HUES64 (cell line): ENCODE measurements around the gene CHST14. TPM values are rescaled to one million over a fixed set of nuclear protein-coding genes. Genes with fewer than 3 reads are reported as not detected.

Source experiments
- H3K27ac ChIP-seq: 2 replicates; pipeline ENCODE4 v1.7.0; 2013; ENCODE audit warnings: low read depth, low read length, inconsistent platforms
- H3K27me3 ChIP-seq: 2 replicates; pipeline ENCODE4 v1.6.1; 2013; ENCODE audit warnings: mild to moderate bottlenecking, low read length; ENCODE audit not compliant: insufficient read depth
- H3K36me3 ChIP-seq: 2 replicates; pipeline ENCODE4 v1.6.1; 2013; ENCODE audit warnings: mild to moderate bottlenecking, low read length; ENCODE audit not compliant: insufficient read depth
- H3K4me1 ChIP-seq: 2 replicates; pipeline ENCODE4 v1.6.1; 2013; ENCODE audit warnings: mild to moderate bottlenecking, low read length, moderate library complexity; ENCODE audit not compliant: insufficient read depth
- H3K4me3 ChIP-seq: 2 replicates; pipeline ENCODE4 v1.5.1; 2013; ENCODE audit warnings: mild to moderate bottlenecking, low read length, moderate library complexity
- H3K9ac ChIP-seq: 2 replicates; pipeline ENCODE4 v1.6.1; 2013; ENCODE audit warnings: mild to moderate bottlenecking, low read depth, low read length
- H3K9me3 ChIP-seq: 2 replicates; pipeline ENCODE4 v1.6.1; 2013; ENCODE audit warnings: low read depth, low read length; ENCODE audit not compliant: insufficient read depth
- WGBS: fragments of 150-250, 120-280 bp; methylation state at CpG from one replicate; pipeline ENCODE4 v1.1.7; 2013; ENCODE audit warnings: missing lambda C conversion rate; 5-methylcytosine and 5-hydroxymethylcytosine counted together
- polyA plus RNA-seq, 2 experiments: library from polyadenylated mRNA; stranded (reverse); fragments of 50-300 nt; gene quantifications; one replicate each; pipeline ENCODE4 v1.2.3, GENCODE V29; 2013

Gene CHST14, protein sequence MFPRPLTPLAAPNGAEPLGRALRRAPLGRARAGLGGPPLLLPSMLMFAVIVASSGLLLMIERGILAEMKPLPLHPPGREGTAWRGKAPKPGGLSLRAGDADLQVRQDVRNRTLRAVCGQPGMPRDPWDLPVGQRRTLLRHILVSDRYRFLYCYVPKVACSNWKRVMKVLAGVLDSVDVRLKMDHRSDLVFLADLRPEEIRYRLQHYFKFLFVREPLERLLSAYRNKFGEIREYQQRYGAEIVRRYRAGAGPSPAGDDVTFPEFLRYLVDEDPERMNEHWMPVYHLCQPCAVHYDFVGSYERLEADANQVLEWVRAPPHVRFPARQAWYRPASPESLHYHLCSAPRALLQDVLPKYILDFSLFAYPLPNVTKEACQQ
- polyA plus RNA-seq (2013, experiment 1 of 2), result 15.0 TPM
- 18.5 TPM for polyA plus RNA-seq (2013, experiment 2 of 2)

DNA sequence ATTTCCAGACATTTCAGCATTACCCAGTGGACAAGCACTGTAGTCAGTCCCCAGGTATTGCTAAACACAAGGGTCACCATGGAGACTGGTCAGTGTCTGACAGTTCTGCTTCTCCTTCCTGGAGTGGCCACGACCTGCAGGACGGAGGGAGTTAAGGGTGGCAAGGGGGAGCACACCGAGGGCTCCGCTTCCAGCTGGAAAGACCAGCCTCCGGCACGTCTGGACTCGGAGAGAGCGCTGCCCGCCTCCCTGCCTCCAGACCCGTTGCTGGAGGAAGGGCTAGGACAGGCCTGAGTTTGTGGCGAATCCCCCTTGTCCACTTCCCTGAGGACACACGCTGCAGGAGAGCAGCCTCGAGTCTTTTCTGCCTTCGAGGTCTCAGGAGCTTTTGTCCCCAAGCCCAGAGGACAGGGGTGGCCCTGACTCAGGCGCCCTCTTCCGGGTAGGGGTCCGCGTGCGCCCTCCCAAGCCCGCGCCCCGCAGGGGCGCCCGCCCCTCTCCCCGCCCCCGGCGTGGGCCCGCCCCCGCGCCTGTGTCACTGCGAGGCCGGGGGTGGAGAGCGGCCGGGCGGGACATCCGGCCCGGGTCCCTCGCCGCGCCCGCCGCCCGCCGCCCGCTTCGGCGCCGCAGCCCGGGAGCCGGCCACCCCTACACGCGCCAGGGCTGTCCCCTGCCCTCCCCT lies at the start of gene CHST14:
CHST14 (plus strand) TSS at position 562 of the 682 bp plus-strand sequence. CDS start 230 bp downstream, outside the sequence.
- peaks cover 7% of the 10 kb centered on the region; the same call in 1 of the 2 replicates for H3K4me1 ChIP-seq
- H3K36me3 ChIP-seq, result peaks cover 26% of the 10 kb centered on the region
- H3K27ac ChIP-seq, result peak within 1 kb of the TSS; percentile 57; the same call in 1 of the 2 replicates
- H3K4me3 ChIP-seq, result peak within 1 kb of the TSS; percentile 83
- H3K9ac ChIP-seq, result peak within 1 kb of the TSS; percentile 83
- H3K9me3 ChIP-seq, result no peaks in the 10 kb centered on the region
- peaks cover 10% of the 10 kb centered on the region; the same call in 1 of the 2 replicates for H3K27me3 ChIP-seq
- WGBS, result 3% methylated on average over 50 of the region's 52 CpGs

DNA sequence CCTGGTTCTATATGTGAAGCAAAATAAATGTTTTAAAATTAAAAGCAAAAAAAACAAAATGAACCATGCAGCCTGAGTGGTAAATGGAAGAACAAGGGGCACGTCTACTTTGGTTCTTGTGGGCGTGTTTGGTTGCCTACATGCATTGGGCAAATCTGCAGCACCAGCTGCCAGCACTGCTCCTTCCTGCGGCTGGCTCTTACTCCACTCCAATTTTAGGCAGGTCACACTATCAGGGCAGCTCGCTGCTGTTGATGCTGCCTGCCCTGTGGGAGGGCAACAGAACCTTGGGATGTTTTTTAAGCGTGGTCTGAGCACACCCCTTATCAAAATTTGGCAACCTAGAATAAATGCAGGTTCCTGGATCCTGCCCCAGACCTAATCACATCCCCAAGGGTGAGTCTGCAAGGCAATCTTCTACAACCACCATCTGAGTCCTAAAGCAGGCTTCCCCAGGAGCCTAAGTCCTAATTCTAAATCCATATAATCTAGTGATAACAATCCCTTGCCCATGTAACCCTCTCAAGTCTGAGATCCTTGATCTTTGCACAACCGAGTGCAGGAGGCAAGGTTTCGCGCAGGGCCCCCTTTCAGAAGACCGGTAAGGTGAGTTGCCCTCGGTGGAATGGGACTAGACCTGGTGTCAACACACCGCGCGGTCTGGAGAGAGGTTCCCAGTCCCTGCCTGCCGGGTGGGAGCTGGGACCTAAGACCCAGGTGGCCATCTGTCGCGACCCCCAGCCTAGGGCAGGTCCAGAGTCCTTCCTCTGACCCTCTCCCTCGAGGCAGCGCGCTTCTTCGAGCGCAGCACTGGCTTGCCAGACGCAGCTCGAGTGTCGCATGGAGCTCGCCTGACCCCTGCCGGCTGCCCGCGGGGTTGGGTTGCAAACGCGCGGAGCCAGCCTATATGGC lies 49.3 kb upstream of the CHST14 start:
- H3K4me3 ChIP-seq, result peak overlapping the region; percentile 36; the same call in 1 of the 2 replicates

DNA sequence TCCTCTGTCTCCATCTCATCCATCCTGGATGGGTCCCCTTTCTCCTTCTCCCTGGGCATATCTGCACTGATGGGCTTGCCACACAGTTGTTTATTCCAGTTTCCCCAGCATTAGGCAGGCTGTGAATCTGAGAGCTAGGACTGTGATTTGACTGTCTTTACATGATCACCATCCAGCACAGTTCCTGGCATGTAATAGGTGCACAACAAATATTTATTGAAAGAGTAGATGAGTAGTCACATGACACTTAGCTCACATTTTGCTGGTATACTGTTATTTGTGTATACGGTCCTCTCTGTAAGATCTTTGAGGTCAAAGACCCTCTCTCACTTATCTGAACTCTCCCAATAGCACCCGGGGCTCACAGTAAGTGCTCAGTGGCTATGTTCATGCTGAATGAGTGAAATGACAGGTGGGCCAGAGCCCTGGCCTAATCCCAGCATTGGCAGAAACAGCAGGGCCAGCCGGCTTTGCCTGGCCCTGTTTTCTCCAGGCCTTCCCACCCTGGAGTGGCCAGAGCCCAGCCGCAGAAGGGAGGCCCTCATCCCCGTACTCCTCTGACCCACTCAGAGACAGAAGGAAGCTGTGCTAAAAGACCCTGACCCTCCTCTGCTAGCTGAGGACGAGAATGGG lies 46.2 kb upstream of the CHST14 start:
- no peaks in the 10 kb centered on the region for H3K9me3 ChIP-seq
- H3K4me3 ChIP-seq, result no peak overlapping the region
- WGBS, result 91% methylated on average over 6 of the region's 6 CpGs
- H3K27me3 ChIP-seq, result peaks cover 6% of the 10 kb centered on the region
- no peak overlapping the region for H3K27ac ChIP-seq
- H3K9ac ChIP-seq, result no peak overlapping the region
- peaks cover 13% of the 10 kb centered on the region for H3K4me1 ChIP-seq
- no peaks in the 10 kb centered on the region for H3K36me3 ChIP-seq

More for the DNA sequence above, 49.3 kb upstream of the CHST14 start:
- 16% methylated on average over 31 of the region's 31 CpGs for WGBS
- no peak overlapping the region for H3K9ac ChIP-seq
- peaks cover 6% of the 10 kb centered on the region for H3K27me3 ChIP-seq
- no peaks in the 10 kb centered on the region for H3K9me3 ChIP-seq
- H3K27ac ChIP-seq, result no peak overlapping the region
- H3K36me3 ChIP-seq, result peaks cover 17% of the 10 kb centered on the region
- 0 out of 2 replicates have a peak, but pooled peaks cover 4% of the 10 kb centered on the region for H3K4me1 ChIP-seq

DNA sequence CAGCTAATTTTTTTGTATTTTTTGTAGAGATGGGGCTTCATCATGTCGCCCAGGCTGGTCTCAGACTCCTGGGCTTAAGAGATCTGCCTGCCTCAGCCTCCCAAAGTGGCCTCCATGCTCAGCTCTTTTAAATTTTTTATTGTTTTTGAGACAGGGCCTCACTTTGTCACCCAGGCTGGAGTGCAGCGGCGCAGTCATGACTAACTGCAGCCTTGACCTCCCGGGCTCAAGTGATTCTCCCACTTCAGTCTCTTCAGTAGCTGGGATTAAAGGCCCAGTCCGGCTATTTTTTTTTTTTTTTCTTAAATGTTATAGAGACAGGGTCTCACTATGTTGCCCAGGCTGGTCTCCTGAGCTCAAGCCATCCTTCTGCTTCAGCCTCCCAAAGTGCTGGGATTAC lies 45.1 kb upstream of the CHST14 start:
- Histone ChIP-seq H3K9ac (no peak overlapping the region), H3K4me3 (no peak overlapping the region), H3K4me1 (peaks cover 14% of the 10 kb centered on the region), H3K36me3 (no peaks in the 10 kb centered on the region), H3K27me3 (peaks cover 6% of the 10 kb centered on the region), H3K9me3 (no peaks in the 10 kb centered on the region), H3K27ac (no peak overlapping the region)
- 93% methylated on average over 5 of the region's 5 CpGs for WGBS

DNA sequence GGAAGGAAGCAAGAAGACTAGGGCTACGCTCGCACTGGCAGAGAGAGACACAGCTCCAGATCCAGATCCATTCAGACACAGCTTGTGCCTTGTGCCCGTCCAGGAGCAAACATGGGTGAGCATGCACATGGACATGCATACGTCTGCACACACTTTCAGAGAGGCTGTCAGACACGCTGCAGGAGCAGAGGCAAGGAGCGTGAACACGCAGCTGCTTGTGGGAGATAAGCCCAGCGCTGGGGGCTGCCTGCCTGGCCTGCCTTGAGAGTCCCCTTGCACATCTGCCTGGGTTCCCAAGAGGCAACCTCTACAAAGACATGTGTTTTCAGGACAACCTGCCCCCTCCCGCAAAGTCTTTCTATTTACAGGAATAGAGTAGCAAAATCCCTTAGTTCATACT lies 43.6 kb upstream of the CHST14 start:
- WGBS, result 95% methylated on average over 9 of the region's 9 CpGs
- H3K4me1 ChIP-seq, result peaks cover 9% of the 10 kb centered on the region
- H3K27me3 ChIP-seq, result no peaks in the 10 kb centered on the region
- H3K36me3 ChIP-seq, result no peaks in the 10 kb centered on the region
- no peaks in the 10 kb centered on the region for H3K9me3 ChIP-seq
- H3K27ac ChIP-seq, result no peak overlapping the region
- H3K9ac ChIP-seq, result no peak overlapping the region
- no peak overlapping the region for H3K4me3 ChIP-seq

DNA sequence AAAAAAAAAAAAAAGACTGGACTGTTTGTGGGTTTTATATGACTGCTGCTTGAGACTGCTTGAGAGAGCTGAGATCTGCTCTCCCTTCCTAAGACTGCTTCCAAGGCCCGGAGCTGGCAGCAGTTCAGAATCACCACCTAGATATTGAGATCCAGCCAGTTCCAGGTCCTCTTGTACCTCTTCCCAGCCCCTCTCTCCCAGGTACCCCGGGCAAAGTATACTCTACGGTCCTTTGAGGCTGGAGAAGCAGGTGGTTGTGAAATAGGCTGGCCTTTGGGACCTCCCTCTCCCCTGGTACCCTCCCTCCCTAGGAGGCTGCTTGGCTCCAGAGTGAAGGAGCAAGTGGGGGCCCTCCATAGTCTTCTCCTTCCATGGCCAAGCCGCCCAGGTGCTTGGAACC lies 42.6 kb upstream of the CHST14 start:
- Histone ChIP-seq H3K4me1 (peaks cover 9% of the 10 kb centered on the region), H3K36me3 (no peaks in the 10 kb centered on the region), H3K27me3 (peaks cover 9% of the 10 kb centered on the region), H3K27ac (no peak overlapping the region), H3K9ac (no peak overlapping the region), H3K9me3 (no peaks in the 10 kb centered on the region), H3K4me3 (no peak overlapping the region)
- WGBS, result 90% methylated on average over 4 of the region's 4 CpGs

DNA sequence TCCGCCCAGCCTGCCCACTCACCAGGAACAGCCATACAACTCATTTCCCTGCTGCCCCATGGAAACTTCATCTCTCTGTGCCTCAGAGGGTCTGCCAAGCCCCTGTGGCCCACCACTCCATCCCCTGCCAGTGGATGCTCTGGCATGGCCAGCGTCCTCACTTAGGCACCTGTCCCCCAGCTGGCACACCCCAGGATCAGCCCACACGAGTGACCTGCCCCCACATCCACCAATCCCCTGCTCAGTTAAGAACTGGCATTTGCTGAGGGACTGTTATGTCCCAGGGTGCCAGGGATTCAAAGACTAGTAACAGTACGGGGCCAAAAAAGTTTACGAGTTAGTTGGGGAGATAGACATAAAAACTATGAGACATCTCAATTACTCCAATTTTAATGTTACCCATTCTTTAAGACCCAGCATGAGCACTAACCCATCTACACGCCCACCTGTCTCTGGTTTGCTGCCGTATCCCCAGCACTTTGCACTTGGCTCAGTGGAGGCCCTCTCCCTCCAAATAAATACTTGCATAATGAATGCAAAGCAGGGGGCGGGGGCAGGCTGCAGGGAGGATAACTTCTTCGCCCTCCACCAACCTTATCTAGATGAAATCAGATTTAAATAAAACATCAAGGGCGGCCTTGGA lies 41.6 kb upstream of the CHST14 start:
- Histone ChIP-seq H3K27me3 (peaks cover 19% of the 10 kb centered on the region), H3K9ac (no peak overlapping the region), H3K9me3 (no peaks in the 10 kb centered on the region), H3K4me3 (no peak overlapping the region), H3K36me3 (no peaks in the 10 kb centered on the region), H3K27ac (no peak overlapping the region), H3K4me1 (peaks cover 9% of the 10 kb centered on the region)
- 80% methylated on average over 9 of the region's 10 CpGs for WGBS

DNA sequence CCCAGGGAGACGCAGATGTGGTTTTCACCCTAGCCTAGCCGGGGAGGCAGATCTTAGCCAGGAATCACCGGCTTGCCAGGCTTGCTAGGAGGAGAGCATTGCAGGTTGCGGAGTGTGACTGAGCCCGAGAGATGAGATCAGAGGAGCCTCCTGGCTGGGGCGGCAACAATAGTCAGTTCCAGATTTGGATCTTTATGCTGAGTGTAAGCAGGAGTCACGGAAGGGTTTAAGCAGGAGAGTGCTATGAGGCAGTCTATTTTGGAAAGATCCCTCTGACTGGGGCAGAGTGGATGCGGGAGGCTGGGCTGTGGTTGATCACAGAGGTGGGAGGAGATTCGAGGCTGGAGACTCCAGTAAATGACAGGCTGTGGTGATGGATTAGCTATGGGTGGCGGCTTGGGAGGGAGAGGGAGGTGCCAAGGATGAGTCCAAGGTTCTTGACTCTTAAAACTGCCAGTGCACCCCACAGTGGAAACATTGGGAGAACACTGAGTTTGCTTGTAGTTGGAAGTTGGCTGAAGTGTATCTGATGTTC lies 40.4 kb upstream of the CHST14 start:
- H3K4me1 ChIP-seq, result peaks cover 18% of the 10 kb centered on the region

DNA sequence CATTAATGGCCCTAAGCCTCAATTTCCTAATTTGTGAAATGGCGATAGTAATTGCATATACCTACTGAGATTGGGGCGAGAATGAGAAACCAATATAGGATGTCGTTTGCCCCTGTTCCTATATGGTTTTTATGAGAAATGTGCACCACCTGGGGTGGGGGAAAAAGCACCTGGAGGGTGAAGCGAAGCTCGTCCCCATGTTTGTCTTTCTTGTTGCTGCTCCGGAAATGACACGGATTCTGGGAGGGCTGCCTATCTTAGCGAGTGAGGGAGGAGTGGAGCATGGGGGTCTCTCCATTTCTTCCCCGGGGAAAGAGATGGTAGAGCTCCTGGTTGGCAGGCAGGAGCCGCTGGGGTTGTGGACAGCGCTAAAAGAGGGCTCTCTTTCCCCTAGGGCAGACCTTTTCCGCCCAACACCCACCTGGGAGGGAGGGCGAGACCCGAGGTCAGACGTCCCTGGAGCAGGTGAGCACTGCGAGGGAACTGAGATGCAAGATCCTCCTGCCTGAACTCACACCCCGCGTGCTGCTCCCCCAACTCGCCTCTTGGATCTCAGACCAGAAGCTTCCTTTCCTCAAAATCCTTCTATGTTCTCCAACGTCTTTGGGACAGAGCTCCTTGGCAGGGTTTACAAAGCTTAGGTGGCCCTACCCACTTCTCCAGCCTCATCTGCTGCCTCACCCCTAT lies 35.6 kb upstream of the CHST14 start:
- Histone ChIP-seq H3K27ac (no peak overlapping the region), H3K9me3 (no peaks in the 10 kb centered on the region), H3K4me3 (peak overlapping the region; percentile 66), H3K27me3 (peaks cover 68% of the 10 kb centered on the region), H3K4me1 (peaks cover 35% of the 10 kb centered on the region), H3K9ac (0 out of 2 replicates have a peak overlapping the region, but pooled peaks have one; percentile 36), H3K36me3 (no peaks in the 10 kb centered on the region)
- WGBS, result 41% methylated on average over 20 of the region's 20 CpGs

More for the DNA sequence above, 40.4 kb upstream of the CHST14 start:
- no peak overlapping the region for H3K4me3 ChIP-seq
- WGBS, result 49% methylated on average over 10 of the region's 10 CpGs
- no peaks in the 10 kb centered on the region for H3K36me3 ChIP-seq
- H3K9ac ChIP-seq, result no peak overlapping the region
- H3K27ac ChIP-seq, result no peak overlapping the region
- H3K9me3 ChIP-seq, result no peaks in the 10 kb centered on the region
- H3K27me3 ChIP-seq, result peaks cover 30% of the 10 kb centered on the region
